Activated naive CD8-positive, alpha-beta T cell treated with anti-CD3 and anti-CD28 coated beads, Interleukin-2, amount 50 U/mL, for 16 hours (primary cell): Measurements from ENCODE around the gene TSHZ3.

Source experiments
- DNase-seq: peaks from one replicate; pipeline ENCODE4 v3.0.0-alpha.2; 2020; ENCODE audit warnings: low read depth, low spot score

TSHZ3 gene, protein sequence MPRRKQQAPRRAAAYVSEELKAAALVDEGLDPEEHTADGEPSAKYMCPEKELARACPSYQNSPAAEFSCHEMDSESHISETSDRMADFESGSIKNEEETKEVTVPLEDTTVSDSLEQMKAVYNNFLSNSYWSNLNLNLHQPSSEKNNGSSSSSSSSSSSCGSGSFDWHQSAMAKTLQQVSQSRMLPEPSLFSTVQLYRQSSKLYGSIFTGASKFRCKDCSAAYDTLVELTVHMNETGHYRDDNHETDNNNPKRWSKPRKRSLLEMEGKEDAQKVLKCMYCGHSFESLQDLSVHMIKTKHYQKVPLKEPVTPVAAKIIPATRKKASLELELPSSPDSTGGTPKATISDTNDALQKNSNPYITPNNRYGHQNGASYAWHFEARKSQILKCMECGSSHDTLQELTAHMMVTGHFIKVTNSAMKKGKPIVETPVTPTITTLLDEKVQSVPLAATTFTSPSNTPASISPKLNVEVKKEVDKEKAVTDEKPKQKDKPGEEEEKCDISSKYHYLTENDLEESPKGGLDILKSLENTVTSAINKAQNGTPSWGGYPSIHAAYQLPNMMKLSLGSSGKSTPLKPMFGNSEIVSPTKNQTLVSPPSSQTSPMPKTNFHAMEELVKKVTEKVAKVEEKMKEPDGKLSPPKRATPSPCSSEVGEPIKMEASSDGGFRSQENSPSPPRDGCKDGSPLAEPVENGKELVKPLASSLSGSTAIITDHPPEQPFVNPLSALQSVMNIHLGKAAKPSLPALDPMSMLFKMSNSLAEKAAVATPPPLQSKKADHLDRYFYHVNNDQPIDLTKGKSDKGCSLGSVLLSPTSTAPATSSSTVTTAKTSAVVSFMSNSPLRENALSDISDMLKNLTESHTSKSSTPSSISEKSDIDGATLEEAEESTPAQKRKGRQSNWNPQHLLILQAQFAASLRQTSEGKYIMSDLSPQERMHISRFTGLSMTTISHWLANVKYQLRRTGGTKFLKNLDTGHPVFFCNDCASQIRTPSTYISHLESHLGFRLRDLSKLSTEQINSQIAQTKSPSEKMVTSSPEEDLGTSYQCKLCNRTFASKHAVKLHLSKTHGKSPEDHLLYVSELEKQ

DNA sequence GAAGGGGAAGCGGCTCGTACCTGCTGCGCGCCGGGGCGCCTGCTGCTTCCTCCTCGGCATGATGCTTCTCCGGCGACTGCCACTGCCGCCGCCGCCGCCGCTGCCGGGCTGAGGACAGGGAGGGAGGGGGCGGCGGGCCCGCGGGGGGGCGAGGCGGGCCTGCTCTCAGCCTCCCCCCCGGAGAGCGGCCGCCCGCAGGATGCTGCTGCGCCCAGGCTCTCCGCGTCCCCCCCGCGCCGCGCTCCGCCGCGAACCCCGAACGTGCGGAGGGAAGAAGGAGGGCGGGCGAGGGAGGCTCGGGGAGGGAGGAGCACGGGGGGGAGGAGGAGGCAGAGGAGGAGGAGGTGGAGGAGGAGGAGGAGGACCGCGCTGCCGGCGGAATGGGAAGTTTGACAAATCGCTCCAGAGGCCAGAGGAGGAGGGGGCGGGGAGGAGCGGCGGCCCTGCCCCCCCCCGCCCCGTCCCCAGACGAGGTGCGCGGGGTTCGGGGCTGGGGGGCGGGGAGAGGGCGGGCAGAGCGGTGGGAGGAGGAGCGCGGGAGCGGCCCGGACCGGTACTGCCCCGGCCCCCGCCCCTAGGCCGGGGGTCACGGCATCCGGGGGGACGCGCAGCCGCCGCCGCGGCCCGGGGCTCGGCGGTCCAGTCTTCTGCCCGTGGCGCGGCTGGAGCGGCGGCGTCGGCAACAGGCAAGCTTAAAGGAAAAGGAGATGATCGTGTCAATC, at the start of gene TSHZ3:
Gene TSHZ3 (minus strand): TSS at position 277 of the 722 bp plus-strand sequence. CDS start 217 bp downstream, at position 60.
- no peak for DNase-seq

DNA sequence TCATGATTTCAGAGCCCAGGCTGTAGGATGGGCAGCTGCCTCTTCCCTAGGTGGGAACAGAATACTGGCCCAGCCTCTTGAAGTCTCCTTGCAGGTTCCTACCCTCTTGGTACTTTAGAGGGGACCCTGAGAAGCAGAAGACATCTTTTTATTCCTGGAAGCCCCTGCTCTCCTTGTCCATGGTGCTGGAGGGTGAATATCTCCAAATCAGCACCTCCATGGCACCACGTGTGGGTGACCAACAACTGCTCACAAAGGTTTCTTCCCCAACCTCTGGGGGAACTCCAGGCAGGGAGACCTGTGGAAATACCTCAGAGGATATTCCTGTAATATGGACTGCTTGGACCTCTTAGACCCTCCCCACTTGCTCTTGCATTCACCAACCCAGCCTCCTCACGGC, 48.1 kb upstream of the TSHZ3 start:
- DNase-seq = no peak

DNA sequence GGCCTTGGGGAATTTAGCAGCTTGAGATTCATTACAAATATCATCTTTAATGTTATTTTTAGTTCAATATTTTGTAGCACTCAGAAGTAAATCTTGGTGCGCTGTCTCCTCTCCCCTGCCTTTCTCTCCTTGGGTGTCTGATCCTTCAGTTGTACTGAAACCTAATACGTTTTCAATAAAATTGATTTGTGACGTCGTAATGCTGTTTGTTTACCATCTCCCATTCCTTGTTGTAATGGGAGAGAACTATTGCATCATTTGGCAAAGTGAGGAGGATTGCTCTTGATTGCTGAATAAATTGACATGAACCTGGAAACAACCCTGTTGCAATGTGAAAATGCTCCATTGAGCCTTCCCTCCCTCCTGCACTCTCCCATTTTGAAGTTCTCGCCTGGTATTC, 43.2 kb upstream of the TSHZ3 start:
- DNase-seq = no peak

DNA sequence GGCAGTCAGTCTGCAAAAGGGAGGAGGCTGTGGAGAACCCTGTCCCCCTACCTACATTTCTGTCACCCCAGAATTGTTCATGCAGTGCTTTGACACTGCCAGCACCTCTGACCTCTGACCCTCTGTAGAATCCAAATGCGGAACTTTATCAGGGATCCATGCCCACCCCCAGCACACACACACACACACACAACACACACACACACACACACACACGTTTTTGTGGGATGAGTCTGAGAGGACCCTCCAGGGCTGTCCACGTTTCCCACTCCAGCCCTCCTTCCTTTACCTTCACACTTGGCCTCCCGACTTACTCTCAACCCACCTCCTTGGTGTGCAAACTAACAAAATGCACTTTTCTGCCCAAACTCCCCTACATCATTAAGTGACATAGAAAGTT, 42.3 kb upstream of the TSHZ3 start:
- DNase-seq = no peak

DNA sequence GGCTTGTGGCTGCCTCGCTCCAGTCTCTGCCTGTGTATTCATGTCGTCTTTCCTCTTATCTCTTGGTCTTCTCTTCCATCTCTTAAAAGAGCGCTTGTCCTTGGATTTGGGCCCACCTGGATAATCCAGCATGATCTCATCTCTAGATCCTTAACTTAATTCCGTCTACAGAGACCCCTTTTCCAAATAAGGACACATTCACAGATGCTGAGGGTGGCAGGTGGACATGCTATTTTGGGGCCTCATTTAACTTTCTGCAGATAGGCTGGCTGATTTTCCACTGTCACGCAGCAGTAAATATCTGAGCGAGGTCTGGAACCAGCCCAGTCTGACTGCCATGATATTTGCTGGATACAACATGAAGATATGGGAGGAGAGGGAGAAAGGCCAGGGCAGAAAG, 41.5 kb upstream of the TSHZ3 start:
- DNase-seq = no peak

DNA sequence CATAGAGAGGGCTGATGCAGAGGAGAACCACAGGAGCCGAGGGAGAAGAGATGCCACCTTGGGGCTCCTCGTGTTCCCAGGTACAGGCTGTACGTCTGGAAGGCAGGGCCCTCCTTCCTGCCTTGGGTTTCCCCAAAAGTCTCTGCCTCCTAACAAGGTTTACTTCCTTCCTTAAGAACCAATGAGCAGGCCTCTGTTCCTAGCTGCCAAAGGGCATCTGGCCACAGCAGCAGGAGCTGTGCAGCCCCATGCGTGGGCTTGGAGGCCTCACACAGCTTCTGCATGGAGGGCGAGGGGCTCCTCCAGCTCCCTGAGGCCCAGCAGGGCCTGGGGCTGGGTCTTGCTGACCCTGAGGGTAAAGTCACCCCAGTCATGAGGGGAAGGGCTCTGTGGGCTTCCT, 40.6 kb upstream of the TSHZ3 start:
- DNase-seq = no peak

DNA sequence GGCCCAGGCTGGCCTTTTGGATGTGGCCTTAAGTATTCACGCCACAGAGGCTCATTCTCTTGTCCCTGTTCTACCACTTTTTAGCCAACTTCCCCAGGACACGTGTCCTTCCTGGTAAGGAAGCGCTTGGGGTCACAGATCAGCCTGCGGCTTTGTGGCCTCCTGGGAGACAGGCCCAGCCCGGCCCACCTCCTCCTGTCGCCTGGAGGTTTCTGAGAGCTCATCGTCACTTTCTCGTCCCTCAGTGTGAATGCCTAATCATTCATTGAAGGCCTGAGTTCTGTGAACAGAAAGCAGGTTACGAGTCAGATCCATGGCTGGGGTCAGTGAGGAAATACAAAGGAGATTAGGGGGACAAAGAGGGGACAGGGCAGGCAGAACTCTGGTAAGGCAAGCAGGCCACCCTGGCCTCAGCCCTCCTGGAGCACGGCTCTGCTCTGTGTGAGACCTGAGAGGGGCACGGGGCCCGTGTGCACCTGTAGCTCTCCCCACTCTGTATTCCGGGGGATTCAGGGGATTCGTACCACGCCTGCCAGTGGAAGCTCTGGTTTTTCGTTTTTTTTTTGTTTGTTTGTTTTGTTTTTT, 38.6 kb upstream of the TSHZ3 start:
- no peak for DNase-seq

DNA sequence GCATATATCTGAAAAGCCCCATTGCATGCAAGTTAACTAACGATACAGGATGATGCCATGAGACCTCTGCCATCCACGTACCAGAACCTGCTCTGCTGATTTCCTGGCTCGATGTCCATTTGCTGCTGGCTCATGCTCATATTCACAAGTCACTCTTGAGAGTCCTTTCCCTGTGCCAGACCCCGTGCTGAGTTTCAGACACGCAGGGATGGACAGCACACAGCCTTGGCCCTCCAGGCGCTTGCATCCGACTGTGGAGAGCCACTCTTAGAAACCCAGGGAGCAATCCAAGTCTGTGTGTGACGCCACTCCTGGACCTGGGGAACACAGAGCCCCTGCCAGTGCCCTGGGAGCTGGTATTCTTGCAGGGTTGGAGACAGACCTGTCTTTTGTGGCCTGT, 37.6 kb upstream of the TSHZ3 start:
- no peak for DNase-seq

DNA sequence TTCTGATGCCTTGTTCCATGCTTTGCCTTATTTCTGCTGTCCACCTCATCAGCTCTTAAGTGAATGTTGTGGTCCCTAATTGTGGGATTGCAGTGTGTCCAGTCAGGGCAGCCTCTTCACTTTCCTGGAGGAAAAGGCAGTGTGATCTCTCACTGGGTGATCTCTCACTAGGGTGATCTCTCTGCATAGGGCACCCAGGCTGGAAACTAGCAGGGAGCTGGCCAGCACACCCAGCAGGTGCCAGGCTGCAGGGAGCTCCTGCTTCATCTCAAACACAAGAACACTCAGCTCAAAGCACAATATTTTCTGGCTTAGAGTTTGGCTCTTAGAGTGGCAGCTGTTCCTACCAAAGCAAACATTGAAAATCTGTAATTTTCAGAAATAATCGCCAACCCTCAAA, 36.5 kb upstream of the TSHZ3 start:
- no peak for DNase-seq

DNA sequence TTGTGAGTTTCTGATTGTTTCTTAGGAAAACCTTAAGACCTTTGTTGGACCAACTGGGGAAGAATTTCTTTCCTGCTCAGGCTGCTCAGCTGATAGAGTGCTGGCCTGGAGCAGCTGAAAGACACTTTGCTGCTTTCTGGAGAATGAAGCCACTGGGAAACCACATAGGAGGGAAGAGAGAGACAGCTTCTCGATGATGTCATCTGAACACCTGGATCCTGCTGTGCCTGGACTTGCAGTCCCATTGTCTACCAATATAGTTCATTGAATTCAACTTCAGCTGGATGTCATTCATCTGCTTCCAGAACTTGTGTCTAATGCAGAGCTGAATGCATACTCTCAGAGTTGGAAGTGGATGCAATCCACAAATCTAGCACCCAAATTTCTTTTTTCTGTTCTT, 34.3 kb upstream of the TSHZ3 start:
- no peak for DNase-seq

DNA sequence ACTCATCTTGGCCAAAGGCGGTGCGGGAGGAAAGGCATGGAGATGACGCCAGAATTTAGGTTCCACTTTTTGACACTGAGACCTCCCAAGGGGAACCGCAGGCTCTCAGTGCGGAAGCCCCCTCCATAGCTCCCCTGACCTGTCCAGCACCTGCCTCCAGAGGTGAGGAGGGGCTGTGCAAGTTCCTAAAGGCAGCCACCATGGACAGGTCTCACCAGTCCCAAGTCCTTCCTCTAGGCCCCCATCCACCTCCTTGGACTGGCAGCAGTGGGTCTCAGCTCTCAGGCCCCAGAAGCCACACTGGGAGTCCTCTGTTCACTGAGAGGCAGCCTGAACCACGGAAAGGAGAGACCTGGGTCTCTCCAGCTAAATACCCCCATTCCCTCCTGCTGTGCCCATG, 31.6 kb upstream of the TSHZ3 start:
- no peak for DNase-seq

DNA sequence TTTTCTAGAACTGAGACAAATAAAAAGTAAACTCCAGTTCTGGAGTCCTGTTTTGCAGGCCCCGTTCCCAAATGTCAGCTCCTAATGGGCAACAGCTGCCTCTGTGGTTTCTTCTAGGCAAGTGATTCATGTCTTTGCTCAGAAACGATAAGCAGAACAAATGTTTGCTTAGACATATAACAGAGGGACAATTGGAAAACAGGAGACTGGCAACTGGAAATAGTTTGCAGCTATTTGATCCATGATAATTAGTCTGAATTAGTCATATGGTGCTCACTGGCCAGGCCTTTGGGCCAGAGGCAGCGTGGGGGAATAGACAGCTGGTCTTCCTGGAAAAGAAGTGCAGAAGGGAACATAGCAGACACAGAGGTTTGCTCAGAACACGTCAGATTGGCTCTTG, 29.2 kb upstream of the TSHZ3 start:
- no peak for DNase-seq

DNA sequence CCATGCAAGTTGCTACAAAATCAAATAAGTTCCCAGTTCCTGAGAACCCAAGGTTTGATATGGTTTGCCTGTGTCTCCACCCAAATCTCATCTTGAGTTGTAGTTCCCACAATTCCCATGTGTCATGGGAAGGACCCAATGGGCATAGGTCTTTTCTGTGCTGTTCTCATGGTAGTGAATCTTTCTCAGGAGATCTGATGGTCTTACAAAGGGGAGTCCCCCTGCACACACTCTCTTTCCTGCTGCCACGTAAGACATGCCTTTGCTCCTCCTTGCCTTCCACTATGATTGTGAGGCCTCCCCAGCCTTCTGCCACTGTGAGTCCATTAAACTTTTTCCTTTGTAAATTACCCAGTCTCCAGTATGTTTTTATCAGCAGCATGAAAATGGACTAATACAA, 28.5 kb upstream of the TSHZ3 start:
- DNase-seq = no peak

DNA sequence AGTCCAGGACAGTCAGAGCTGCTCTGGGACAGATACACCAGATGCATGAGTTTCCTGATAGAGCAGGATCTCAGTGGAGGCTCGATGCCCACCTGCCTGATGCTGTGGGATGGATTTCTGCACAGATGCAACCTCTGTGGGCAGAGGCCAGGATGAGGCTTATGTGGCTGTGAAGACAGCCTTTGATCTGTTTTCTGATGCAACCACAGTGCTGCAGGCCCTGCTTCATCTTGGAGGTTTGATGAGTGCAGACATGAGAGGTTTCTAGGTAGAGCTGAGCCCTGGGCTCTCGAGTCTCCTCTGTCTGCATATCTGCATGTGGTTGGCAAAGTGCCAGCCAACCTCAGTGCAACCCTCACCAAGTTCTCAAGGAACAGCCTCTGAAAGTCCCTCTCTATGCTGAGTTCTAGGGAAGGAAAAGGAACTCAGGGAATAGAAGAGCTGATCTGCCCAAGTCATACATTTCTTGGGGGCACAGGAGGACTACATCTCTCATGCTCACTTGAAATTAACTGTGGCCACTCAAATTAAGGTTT, 23.1 kb upstream of the TSHZ3 start:
- DNase-seq = no peak

DNA sequence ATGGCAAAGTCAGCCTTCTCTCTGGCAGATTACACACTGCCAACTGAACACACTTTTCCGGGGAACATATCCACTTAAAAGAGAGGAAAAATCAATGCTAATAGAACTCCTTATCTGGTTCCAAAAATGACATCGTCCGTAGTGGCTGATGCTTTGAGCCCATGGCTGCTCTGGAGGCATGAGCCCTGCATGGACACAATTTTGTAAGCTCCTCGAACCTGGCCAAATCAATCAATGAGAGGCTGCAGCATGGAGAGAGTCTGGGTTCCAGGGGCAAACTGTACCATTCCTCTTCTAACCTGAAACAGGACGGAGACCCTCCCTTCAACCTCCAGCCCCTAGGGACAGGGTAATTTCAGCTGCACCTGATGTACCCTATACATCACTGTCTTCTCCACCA, 21.0 kb upstream of the TSHZ3 start:
- no peak for DNase-seq

DNA sequence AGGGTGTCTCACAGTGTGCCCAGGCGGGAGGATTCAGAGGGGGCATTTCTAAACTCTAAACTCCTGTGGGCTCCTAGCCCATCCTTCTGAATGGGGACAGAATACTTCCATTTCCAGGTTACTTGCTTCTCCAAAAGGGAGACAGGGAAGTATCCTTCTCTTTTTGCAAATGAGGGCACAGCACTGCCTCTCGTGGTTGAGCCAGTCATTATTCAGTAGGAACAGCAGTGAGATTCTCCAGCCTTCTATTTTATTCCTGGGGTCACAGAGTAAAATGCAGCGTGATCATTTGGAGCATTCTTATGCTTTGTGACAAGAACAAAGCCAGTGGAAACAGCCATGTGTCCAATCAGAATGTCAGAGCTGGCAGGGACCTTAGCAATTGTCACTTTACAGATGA, 15.7 kb upstream of the TSHZ3 start:
- DNase-seq = no peak

DNA sequence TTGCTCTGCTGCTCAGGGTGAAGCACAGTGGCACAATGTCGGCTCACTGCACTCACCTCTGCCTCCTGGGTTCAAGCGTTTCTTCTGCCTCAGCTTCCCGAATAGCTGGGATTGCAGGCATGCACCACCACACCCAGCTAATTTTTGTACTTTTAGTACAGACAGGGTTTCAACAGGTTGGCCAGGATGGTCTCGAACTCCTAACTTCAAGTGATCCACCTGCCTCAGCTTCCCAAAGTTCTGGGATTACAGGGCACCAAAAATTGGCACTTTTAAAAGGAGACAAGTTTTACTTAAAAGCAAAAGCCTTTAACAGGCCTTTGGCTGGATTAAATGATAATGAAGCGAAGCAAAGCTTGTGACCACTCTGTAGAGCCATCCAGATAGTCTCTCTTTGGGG, 12.5 kb upstream of the TSHZ3 start:
- no peak for DNase-seq

DNA sequence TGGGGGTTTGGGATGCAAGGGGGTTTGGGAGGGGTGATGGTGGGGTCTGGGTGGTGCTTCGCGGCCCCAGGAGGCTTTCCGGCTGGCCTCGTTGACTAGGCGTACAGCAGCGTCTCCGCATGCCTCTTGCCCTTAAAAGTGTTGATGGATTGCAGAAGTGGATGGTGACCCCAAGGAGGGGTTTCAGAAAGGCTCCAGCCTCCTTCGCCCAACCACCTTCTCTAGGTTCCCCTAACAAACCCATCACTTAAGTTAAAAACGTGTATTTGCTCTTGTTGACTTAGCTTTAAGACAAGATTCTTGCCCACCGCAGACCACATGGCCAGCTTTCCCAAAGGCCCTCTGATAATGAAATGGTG, 8.1 kb upstream of the TSHZ3 start:
- no peak for DNase-seq

DNA sequence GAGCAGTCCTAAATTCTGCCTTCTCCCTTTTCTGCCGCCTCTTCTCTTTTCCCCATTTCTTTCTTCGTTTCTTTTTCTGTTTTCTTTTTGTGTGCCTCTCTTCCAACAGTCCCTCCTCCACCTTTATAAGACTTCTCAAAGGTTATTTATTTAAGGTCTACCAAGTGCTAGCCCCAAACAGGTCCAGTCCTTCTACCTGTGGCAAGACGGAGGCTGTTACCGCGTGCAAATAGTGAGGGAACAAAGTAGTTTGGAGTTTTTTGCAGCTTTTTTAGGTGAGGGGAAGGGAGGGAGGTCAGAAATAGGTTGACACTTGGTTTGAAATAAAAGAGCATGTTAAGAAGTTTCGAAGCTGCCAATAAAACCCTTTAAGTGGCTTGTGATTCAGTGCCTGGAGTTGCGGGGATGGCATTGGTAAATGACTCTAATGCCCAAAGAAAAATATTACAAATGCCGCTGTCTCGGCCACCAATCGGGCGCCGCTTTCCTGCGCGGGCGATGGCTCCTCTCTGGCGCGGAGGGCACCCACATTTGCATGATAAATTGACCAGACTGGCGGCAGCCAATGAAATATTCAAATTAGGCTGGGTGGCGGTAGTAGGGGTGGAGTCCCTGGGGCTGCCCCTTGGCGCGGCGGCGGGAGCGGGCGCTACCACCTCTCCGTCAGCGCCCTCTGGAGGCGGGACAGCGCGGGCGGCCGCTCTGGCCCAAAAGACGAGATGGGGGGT, 7.5 kb upstream of the TSHZ3 start:
- DNase-seq = no peak

DNA sequence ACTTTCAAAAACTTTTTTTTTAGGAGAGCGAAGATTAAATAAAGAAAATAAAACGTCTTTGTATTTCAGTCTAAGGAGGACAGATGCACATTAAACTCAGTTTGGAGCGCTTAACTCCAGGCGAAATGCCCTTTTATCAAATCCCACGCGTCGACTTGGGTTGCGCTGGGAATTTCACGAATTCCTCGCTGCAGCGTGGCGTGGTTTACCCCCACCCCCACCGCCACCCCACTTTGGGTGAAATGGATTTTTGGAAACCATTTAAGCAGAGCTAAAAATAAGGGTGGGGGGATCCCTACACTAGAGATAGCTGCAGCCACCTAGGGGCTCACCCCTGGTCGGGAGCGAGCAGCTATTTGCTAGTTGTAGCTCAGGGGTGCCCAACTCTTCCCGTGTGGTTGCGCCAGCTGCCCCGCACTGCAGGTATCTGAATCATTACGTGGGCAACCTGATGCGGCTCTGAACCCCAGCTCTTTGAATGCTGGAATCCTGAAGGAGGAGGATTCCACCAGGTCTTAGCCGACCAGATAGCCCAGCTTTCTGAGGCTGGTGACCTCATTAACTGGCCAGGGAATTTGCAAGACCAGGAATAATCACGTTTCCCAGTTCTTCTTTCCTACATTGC, 6.5 kb upstream of the TSHZ3 start:
- DNase-seq = no peak
